GM13977 (cell line): ENCODE results near the gene CAMK1D.

Source experiments
- DNase-seq: peaks from one replicate; pipeline ENCODE4 v3.0.0; 2012; ENCODE audit warnings: low spot score
- in situ Hi-C: fragments of 300-500 bp; cut with MboI; formaldehyde crosslinking; loops from one replicate; pipeline ENCODE4 v1.12.0; 2022; ENCODE audit warnings: low sequenced_read_pairs, low pct_unique_long_range_greater_than_20kb, mixed read lengths, inconsistent platforms; ENCODE audit not compliant: unreplicated experiment
- TF ChIP-seq, protein P1 (sequence below): IDR thresholded peaks from 2 replicates; pipeline ENCODE4 v1.5.1; 2012; ENCODE audit warnings: mild to moderate bottlenecking, control low read depth; ENCODE audit not compliant: insufficient read depth; ENCODE audit errors: extremely low read depth, missing control alignments

CAMK1D gene

DNA sequence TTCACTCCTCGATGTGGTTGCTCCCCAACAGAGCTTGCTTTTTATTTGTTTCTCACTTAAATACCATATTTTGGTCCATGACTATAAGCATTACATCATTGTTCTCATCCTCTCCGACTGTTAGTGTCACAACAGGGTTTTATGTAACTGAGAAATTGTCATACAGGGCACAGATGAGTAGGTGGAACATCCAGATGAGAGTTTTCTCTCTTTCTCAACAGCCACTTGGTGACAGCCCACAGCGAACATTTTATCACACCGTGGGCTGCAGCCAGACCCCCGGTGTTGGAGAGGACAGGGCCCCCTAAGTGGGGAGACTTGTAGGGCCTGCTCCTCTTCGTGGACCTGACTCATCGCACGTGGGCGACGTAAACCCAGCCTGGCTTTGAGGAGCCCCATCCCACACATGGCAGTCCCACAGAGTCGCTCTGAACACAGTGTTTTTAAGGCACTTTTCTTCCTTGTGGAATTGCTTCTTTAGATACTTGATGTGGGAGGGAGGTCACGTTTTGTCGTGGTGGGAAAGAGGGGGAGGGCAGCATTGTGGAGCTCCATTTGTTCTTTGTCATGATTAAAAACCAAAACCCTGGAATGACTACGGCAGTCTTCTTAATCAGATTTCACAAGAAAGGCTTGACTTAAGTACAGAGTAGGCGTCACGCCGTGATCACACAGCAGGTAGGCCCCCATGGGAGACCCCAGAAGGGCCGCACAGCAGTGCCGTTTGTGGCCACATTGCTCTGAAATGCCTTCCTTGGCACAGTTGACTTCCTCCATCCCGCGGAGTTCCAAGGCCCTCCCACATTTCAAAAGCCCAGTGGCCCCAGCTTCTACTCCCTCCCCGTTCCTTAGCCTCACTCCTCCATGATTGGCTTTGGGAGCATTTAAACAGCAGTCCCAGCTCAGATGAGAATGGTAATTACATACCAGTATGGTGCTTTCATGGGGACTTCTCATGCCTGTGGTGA is 431.6 kb downstream of the CAMK1D start:
- TF ChIP-seq, protein P1, sequence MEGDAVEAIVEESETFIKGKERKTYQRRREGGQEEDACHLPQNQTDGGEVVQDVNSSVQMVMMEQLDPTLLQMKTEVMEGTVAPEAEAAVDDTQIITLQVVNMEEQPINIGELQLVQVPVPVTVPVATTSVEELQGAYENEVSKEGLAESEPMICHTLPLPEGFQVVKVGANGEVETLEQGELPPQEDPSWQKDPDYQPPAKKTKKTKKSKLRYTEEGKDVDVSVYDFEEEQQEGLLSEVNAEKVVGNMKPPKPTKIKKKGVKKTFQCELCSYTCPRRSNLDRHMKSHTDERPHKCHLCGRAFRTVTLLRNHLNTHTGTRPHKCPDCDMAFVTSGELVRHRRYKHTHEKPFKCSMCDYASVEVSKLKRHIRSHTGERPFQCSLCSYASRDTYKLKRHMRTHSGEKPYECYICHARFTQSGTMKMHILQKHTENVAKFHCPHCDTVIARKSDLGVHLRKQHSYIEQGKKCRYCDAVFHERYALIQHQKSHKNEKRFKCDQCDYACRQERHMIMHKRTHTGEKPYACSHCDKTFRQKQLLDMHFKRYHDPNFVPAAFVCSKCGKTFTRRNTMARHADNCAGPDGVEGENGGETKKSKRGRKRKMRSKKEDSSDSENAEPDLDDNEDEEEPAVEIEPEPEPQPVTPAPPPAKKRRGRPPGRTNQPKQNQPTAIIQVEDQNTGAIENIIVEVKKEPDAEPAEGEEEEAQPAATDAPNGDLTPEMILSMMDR = no peak
- in situ Hi-C loops = no loop called here
- DNase-seq = no peak

DNA sequence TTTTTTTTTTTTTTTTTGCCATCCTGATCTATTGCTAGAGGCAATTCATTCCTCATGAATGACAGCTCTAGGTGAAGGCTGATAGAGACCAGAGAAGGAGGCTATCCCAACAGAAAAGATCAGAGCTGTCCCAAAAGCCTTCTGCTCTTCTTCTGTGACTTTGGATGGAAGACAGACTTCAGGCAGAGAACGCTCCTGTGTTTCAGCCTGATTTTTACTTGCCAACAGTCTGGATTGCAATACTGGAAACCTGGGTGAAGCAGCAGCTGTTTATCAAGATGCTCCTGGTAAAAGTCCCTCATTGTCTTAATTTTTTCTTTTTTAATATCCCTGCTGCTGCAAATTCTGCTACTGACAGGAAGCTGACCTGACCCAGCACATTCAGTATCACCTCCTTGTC is 432.6 kb downstream of the CAMK1D start:
- in situ Hi-C loops = no loop called here
- TF ChIP-seq, protein P1 = peak; percentile 3
- DNase-seq = no peak

DNA sequence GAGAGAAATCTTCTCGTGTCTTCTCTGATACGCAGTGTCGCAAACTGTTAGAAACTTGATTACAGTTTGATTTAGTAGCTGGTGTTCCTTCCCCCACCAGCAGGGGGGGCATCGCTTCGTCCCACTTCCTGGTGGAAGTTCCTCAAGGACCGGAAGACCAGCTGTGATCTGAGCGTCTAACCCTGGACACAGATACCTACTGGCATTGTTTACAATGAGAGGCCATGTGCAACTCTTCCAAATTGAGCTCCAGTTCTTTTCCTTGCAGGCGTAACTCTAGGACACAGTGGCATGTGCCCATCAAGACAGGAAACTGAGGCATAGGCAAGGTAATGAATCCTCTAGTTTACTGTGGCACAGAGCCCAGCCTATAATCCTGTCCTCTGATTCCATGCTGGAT is 433.2 kb downstream of the CAMK1D start:
- TF ChIP-seq, protein P1 = peak; percentile 74
- peak; percentile 50 for DNase-seq
- in situ Hi-C loops = no loop called here

DNA sequence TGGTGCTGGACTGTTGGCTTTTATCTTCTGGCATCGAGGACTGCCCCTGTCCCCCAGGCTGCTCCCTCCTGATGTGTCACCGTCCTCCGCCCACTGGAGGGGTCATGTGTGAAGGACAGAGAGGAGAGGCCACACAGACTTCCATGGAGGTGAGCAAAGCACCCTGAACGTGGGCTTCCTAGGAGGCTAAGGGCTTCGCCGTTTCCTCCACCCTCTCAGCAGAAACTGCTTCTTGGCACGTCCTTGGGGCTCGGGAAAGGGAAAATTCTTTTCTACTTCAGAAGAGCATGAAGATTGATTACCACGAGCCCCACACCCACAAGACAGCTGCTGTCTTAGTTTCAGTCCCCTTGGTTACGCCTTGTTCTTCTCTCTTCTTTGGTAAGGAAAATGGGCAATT is 433.9 kb downstream of the CAMK1D start:
- TF ChIP-seq, protein P1 = no peak
- in situ Hi-C loops = no loop called here
- no peak for DNase-seq

DNA sequence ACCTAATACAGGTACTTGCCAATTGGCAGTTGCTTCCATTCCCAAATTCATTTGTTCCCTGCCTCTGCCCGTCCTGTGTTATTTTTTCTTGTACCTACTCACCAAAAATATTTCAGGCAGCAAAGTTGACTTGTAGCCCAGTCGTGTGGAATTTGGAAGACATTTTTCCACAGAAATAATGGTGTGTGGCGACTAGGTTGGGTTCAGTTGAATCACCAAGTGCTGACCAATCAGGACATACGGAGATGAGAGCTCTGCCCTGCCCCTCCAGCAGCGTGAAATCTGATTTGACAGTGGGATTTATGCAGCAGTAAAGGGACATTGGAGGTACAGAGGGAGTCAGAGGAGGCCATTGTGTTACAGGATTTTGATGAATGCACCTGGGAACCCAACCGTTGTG is 435.3 kb downstream of the CAMK1D start:
- TF ChIP-seq, protein P1 = no peak
- no peak for DNase-seq
- in situ Hi-C loops = no loop called here

DNA sequence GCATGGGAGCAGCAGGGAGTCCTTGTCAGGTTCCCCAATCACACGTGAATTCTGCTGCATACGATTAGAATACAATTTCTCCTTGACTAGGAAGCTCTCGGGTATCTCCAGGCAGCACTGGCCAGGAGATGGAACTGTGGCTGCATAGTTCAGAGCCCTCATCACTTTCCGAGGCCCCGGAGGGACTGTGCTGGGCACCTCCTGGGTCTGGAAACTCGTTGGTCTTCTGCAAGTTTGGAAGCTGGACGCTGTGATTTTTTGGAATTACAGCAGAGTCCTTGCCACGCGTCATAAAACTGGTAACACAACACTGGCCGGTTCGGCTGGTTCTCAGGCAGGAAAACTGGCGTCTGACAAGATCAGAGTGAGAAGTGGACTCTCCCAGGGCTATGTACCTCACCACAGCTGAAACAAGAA is 436.1 kb downstream of the CAMK1D start:
- in situ Hi-C loops = no loop called here
- TF ChIP-seq, protein P1 = no peak
- no peak for DNase-seq

DNA sequence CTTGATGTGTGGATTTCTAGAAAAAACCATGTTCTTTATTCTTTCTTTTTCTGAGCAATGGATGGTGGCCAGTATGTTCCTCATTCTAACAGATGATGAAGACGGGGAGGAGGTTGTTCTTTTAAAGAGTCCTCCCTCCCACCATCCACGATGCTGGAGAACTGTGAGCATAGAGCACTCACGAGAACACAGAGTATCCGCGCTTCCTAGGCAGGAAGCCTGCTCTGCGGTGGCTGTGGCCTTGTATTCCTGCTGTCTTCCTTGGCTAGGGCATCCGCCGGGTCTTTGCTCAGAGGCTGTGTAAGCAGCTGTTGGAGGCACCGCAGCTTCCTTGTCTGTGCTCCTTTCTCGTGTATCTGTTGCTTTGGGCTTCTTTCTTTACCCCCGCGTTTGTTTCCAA is 437.9 kb downstream of the CAMK1D start:
- TF ChIP-seq, protein P1 = no peak
- in situ Hi-C loops = no loop called here

More for the DNA sequence above, 437.9 kb downstream of the CAMK1D start:
- DNase-seq = no peak
